ENCODE data around the gene SLC12A5.

DNA sequence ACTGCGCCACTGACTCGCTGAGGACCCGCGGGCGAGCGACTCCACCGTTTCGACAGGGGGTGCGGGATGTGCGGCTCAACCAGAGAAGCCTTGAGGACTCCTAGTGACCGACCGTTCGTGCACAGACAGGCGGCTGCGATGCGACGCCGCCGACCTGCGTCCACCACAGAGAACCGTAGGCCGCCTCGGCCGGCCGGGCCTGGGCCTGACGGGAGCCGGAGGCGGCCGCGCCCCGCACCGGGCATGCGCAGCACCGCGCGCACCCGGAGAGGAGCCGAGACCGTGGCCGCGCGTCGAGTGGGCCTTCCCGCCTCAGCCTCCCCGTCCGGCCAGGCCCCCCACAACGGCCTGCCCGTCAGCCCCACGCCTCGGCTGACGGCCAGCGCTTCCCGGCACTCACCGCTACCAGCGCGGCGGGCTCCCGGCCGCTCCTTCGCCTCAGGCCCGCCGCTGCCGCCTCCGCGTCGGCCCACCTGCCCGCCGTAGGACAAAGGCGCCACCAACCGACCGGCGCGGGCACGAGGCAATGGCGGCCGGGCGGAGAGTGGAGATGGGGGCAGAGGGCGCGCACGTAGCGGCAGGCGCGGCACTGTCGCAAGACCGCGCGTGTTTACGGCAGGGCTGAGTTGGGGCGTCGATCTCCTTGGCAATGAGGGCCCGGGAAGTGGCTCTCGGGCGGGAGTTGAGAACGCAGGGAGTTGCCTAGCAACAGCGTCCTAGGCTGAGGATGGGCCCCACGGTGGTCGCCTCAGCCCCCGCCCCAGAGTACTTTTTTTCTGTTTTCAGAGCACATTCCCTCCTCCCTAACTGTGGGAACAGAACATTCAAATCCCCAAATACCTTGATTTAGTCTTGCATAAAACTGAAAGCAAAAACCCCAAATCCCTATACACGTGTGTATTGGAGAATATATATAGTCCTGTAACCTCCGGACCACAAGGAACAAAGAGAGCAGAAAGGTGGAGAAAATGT lies 60.7 kb downstream of the SLC12A5 start, which contains the start of gene NCOA5:
- TF ChIP-seq EZH2 (IDR thresholded peaks at IDR 0.05; ENCODE audit: low read length, missing control alignments), result no peak
- peak in 1 of 2 donors; percentile 30 for TF ChIP-seq CTCF (conservative IDR thresholded peaks at IDR 0.05 in 1 of 2, IDR thresholded peaks at IDR 0.05 in 1 of 2; ENCODE audit: low read depth in 1 of 2, low read length in 2 of 2)
